Right atrium auricular region (tissue), 2 donors: ENCODE results near the gene PSKH1. TPM values are rescaled to one million over a fixed set of nuclear protein-coding genes. Genes with fewer than 3 reads are reported as not detected.

ENCODE experiments used
- DNase-seq: peaks from one replicate; pipeline ENCODE4 v3.0.0-alpha.2; 2019; ENCODE audit warnings: low spot score
- H3K27ac ChIP-seq, 2 donors: fragments of 200-600 bp; sonication (generic); 1 replicate in 1 of 2; 2 replicates in 1 of 2; pipeline ENCODE4 v1.5.1; 2016 to 2019
- H3K27me3 ChIP-seq, 2 donors: fragments of 200-600 bp; sonication (generic); one replicate each; pipeline versions ENCODE4 v1.5.1 to v1.6.0; 2017 to 2019
- H3K36me3 ChIP-seq: fragments of 200-600 bp; sonication (generic); one replicate; pipeline ENCODE4 v1.5.1; 2016
- H3K4me1 ChIP-seq, 2 donors: fragments of 200-600 bp; sonication (generic); one replicate each; pipeline versions ENCODE4 v1.5.1 to v1.6.0; 2017 to 2019
- H3K4me3 ChIP-seq, 2 donors: fragments of 200-600 bp; sonication (generic); 1 replicate in 1 of 2; 2 replicates in 1 of 2; pipeline ENCODE4 v1.5.1; 2017 to 2019; ENCODE audit warnings: mild to moderate bottlenecking in 1 of 2, moderate library complexity in 1 of 2
- H3K9me3 ChIP-seq, 2 donors: fragments of 200-600 bp; sonication (generic); one replicate each; pipeline ENCODE4 v1.5.1; 2019
- CTCF ChIP-seq, 2 donors: fragments of 200-600 bp; sonication (generic); IDR thresholded peaks; one replicate each; pipeline ENCODE4 v1.5.1; 2019; ENCODE audit warnings: antibody characterized with exemption in 2 of 2
- total RNA-seq, 2 donors: library from RNA; depleted of rRNA; stranded (reverse); fragments of >200 nt; gene quantifications; one replicate each; pipeline ENCODE4 v1.1.0, GENCODE V29; 2016

PSKH1 gene
- total RNA-seq, 2 donors from 2014 or later, result 18.4 to 23.2 TPM

GRCh38 chr16:67953641-67954375 lies 60.8 kb downstream of the PSKH1 start:
- no peaks in the 10 kb centered on the region for H3K9me3 ChIP-seq
- H3K27me3 ChIP-seq, result no peaks in the 10 kb centered on the region
- peaks cover 0 to 28% of the 10 kb centered on the region in 2 donors for H3K4me1 ChIP-seq
- DNase-seq, result no peak
- H3K27ac ChIP-seq, result no peak overlapping the region
- H3K4me3 ChIP-seq, result no peak overlapping the region
- H3K36me3 ChIP-seq, result peaks cover 98% of the 10 kb centered on the region
- no peak for TF ChIP-seq CTCF (IDR thresholded peaks at IDR 0.05)

- H3K36me3 ChIP-seq, result peaks cover 98% of the 10 kb centered on the region
- no peaks in the 10 kb centered on the region for H3K27me3 ChIP-seq
- DNase-seq, result no peak
- peaks cover 0 to 36% of the 10 kb centered on the region in 2 donors for H3K4me1 ChIP-seq
- TF ChIP-seq CTCF (IDR thresholded peaks at IDR 0.05), result no peak
- no peak overlapping the region for H3K27ac ChIP-seq
- H3K4me3 ChIP-seq, result no peak overlapping the region
- H3K9me3 ChIP-seq, result no peaks in the 10 kb centered on the region
Measured at GRCh38 chr16:67954421-67955196, 61.6 kb downstream of the PSKH1 start.

GRCh38 chr16:67957622-67958021 lies 64.6 kb downstream of the PSKH1 start:
- no peak for DNase-seq
- Histone ChIP-seq H3K27me3 (no peaks in the 10 kb centered on the region), H3K9me3 (no peaks in the 10 kb centered on the region), H3K4me1 (peaks cover 0 to 49% of the 10 kb centered on the region in 2 donors), H3K27ac (peak overlapping the region in 1 of 2 donors; percentile 99), H3K4me3 (no peak overlapping the region), H3K36me3 (peaks cover 96% of the 10 kb centered on the region)
- TF ChIP-seq CTCF (IDR thresholded peaks at IDR 0.05), result no peak

GRCh38 chr16:67959536-67960329 lies 66.7 kb downstream of the PSKH1 start:
- Histone ChIP-seq H3K27ac (peak overlapping the region; percentile 75 to 99), H3K36me3 (peaks cover 88% of the 10 kb centered on the region), H3K9me3 (no peaks in the 10 kb centered on the region), H3K4me1 (peaks cover 0 to 65% of the 10 kb centered on the region in 2 donors), H3K27me3 (no peaks in the 10 kb centered on the region), H3K4me3 (no peak overlapping the region)
- no peak for TF ChIP-seq CTCF (IDR thresholded peaks at IDR 0.05)
- DNase-seq, result peak; percentile 93

- Histone ChIP-seq H3K9me3 (no peaks in the 10 kb centered on the region), H3K36me3 (peaks cover 77% of the 10 kb centered on the region), H3K27ac (peak overlapping the region; percentile 96 to 99), H3K4me3 (no peak overlapping the region), H3K27me3 (no peaks in the 10 kb centered on the region), H3K4me1 (peaks cover 0 to 83% of the 10 kb centered on the region in 2 donors)
- no peak for TF ChIP-seq CTCF (IDR thresholded peaks at IDR 0.05)
- no peak for DNase-seq
Measured at GRCh38 chr16:67961551-67961957, 68.5 kb downstream of the PSKH1 start.
